Inferior parietal cortex (tissue), 1 donor: ENCODE results near the gene RHBDL1.
"Not testable (repeated sequence)": the region's sequence is repeated elsewhere in the genome, so short reads cannot be mapped to it uniquely, and the experiment has no call there.

Experiments
- DNase-seq: peaks from one replicate; pipeline ENCODE4 v3.0.0-alpha.2; 2016; ENCODE audit errors: extremely low spot score

Gene RHBDL1

GRCh38 chr16:705431-706188, 30.1 kb downstream of the RHBDL1 start, which contains the start of gene FBXL16:
FBXL16 (minus strand) TSS chr16:705801; CDS start chr16:697405, 8,396 bp downstream.
- no peak for DNase-seq

GRCh38 chr16:706189-707061, 31.0 kb downstream of the RHBDL1 start:
- no peak for DNase-seq

GRCh38 chr16:707062-707538, 31.6 kb downstream of the RHBDL1 start:
- DNase-seq = no peak

GRCh38 chr16:708019-708418, 32.5 kb downstream of the RHBDL1 start:
- no peak for DNase-seq

- DNase-seq = no peak
Observed at GRCh38 chr16:708959-709358, 33.5 kb downstream of the RHBDL1 start.

GRCh38 chr16:709566-710499, 34.4 kb downstream of the RHBDL1 start:
- DNase-seq = peak; percentile 86

GRCh38 chr16:710500-711075, 35.1 kb downstream of the RHBDL1 start:
- DNase-seq = no peak

GRCh38 chr16:711084-711483, 35.6 kb downstream of the RHBDL1 start:
- no peak for DNase-seq

GRCh38 chr16:711548-712320, 36.3 kb downstream of the RHBDL1 start:
- peak; percentile 73 for DNase-seq

- not testable (repeated sequence) for DNase-seq
Observed at GRCh38 chr16:712740-713250, 37.3 kb downstream of the RHBDL1 start.

- no peak for DNase-seq
Observed at GRCh38 chr16:714079-714478, 38.6 kb downstream of the RHBDL1 start.

- DNase-seq = peak; percentile 81
Observed at GRCh38 chr16:714558-715476, 39.3 kb downstream of the RHBDL1 start, which contains the start of gene METRN. METRN (plus strand) TSS chr16:715118; CDS start chr16:715290, 172 bp downstream.

GRCh38 chr16:715477-716199, 40.2 kb downstream of the RHBDL1 start:
- no peak for DNase-seq

- DNase-seq = peak; percentile 65
Observed at GRCh38 chr16:716200-716568, 40.7 kb downstream of the RHBDL1 start.

GRCh38 chr16:716768-717325, 41.4 kb downstream of the RHBDL1 start:
- no peak for DNase-seq

GRCh38 chr16:717450-718245, 42.2 kb downstream of the RHBDL1 start:
- no peak for DNase-seq

- DNase-seq = no peak
Observed at GRCh38 chr16:718389-718788, 42.9 kb downstream of the RHBDL1 start.
